OCI-LY1 (cell line): ENCODE data around the gene P4HA1.

Experiments used
- H2AFZ ChIP-seq: fragments of 200-600 bp; sonication (generic), shearing (Covaris generic); 2 replicates; pipeline ENCODE4 v1.6.0; 2014; ENCODE audit warnings: antibody characterized with exemption, mild to moderate bottlenecking, low read length
- H3F3A ChIP-seq: fragments of 200-600 bp; sonication (generic), shearing (Covaris generic); 2 replicates; pipeline ENCODE4 v1.6.0; 2014; ENCODE audit warnings: mild to moderate bottlenecking, antibody characterized with exemption, low read length, moderate library complexity; ENCODE audit not compliant: insufficient read depth
- H3K27ac ChIP-seq: fragments of 200-600 bp; sonication (generic); 2 replicates; pipeline ENCODE4 v1.5.1; 2014; ENCODE audit warnings: low read length, mixed run types, mild to moderate bottlenecking, low read depth; ENCODE audit not compliant: poor library complexity, severe bottlenecking
- H3K27me3 ChIP-seq: fragments of 200-600 bp; sonication (generic); 2 replicates; pipeline ENCODE4 v1.6.0; 2014; ENCODE audit warnings: antibody characterized with exemption, mild to moderate bottlenecking, low read length, moderate library complexity; ENCODE audit not compliant: insufficient read depth
- H3K36me3 ChIP-seq: fragments of 200-600 bp; sonication (generic); 2 replicates; pipeline ENCODE4 v1.6.1; 2014; ENCODE audit warnings: mild to moderate bottlenecking, antibody characterized with exemption, low read length, moderate library complexity, mixed read lengths; ENCODE audit not compliant: insufficient read depth
- H3K4me1 ChIP-seq: fragments of 200-600 bp; sonication (generic); 2 replicates; pipeline ENCODE4 v1.5.1; 2014; ENCODE audit warnings: mild to moderate bottlenecking, low read length, moderate library complexity; ENCODE audit not compliant: insufficient read depth, severe bottlenecking
- H3K4me2 ChIP-seq: fragments of 200-600 bp; sonication (generic), shearing (Covaris generic); 2 replicates; pipeline ENCODE4 v1.6.1; 2014; ENCODE audit warnings: low read length
- H3K4me3 ChIP-seq: fragments of 200-600 bp; sonication (generic); 2 replicates; pipeline ENCODE4 v1.5.1; 2014; ENCODE audit warnings: low read length, low read depth, mild to moderate bottlenecking, mixed read lengths; ENCODE audit not compliant: poor library complexity, severe bottlenecking
- H3K79me2 ChIP-seq: fragments of 200-600 bp; shearing (Covaris generic); 2 replicates; pipeline ENCODE4 v1.6.1; 2016; ENCODE audit warnings: mixed run types, low read length, mixed read lengths; ENCODE audit not compliant: insufficient read depth
- H3K9ac ChIP-seq: fragments of 200-600 bp; sonication (generic), shearing (Covaris generic); 2 replicates; pipeline ENCODE4 v1.6.1; 2014; ENCODE audit warnings: mild to moderate bottlenecking, low read length, mixed read lengths
- H3K9me2 ChIP-seq: fragments of 200-600 bp; sonication (generic), shearing (Covaris generic); 2 replicates; pipeline ENCODE4 v1.6.1; 2014; ENCODE audit warnings: low read depth, mild to moderate bottlenecking, low read length, mixed read lengths
- H3K9me3 ChIP-seq: fragments of 200-600 bp; shearing (Covaris generic); 2 replicates; pipeline ENCODE4 v1.6.1; 2014; ENCODE audit warnings: low read length, mixed read lengths
- H4K20me1 ChIP-seq: fragments of 200-600 bp; sonication (generic), shearing (Covaris generic); 2 replicates; pipeline ENCODE4 v1.6.0; 2016; ENCODE audit warnings: mild to moderate bottlenecking, low read length; ENCODE audit not compliant: insufficient read depth
- CTCF ChIP-seq: fragments of 200-600 bp; sonication (generic), shearing (Covaris generic); IDR thresholded peaks from 2 replicates; pipeline ENCODE4 v1.5.1; 2017; ENCODE audit warnings: mild to moderate bottlenecking, antibody characterized with exemption, low read length, moderate library complexity, mixed read lengths
- EZH2 ChIP-seq: fragments of 200-600 bp; sonication (generic), shearing (Covaris generic); IDR thresholded peaks from 2 replicates; pipeline ENCODE4 v1.8.0; 2017; ENCODE audit warnings: borderline replicate concordance, mixed run types, mild to moderate bottlenecking, antibody characterized with exemption, low read length, moderate library complexity, mixed read lengths

Gene P4HA1

GRCh38 chr10:73088304-73088703 is 8.4 kb downstream of the P4HA1 start:
- peaks cover 6% of the 10 kb centered on the region for H3K4me1 ChIP-seq
- no peaks in the 10 kb centered on the region for H3K9me2 ChIP-seq
- H3K9me3 ChIP-seq, result no peaks in the 10 kb centered on the region
- H3F3A ChIP-seq, result no peaks in the 10 kb centered on the region
- H4K20me1 ChIP-seq, result peaks cover 5% of the 10 kb centered on the region; the same call in 1 of the 2 replicates
- H3K9ac ChIP-seq, result no peak overlapping the region
- no peaks in the 10 kb centered on the region; the same call in 1 of the 2 replicates for H3K36me3 ChIP-seq
- no peak overlapping the region for H3K4me3 ChIP-seq
- no peak overlapping the region for H3K4me2 ChIP-seq
- H3K79me2 ChIP-seq, result peaks cover 84% of the 10 kb centered on the region
- TF ChIP-seq EZH2, result no peak
- TF ChIP-seq CTCF, result no peak
- no peak overlapping the region for H3K27ac ChIP-seq
- H2AFZ ChIP-seq, result no peak overlapping the region
- no peaks in the 10 kb centered on the region for H3K27me3 ChIP-seq

GRCh38 chr10:73086816-73087215 is 9.8 kb downstream of the P4HA1 start:
- Histone ChIP-seq H3K9me3 (no peaks in the 10 kb centered on the region), H2AFZ (no peak overlapping the region), H3K27ac (no peak overlapping the region), H3K4me2 (no peak overlapping the region), H3K4me1 (peaks cover 5% of the 10 kb centered on the region), H3K79me2 (peaks cover 88% of the 10 kb centered on the region), H3K9ac (no peak overlapping the region), H3F3A (no peaks in the 10 kb centered on the region), H3K9me2 (no peaks in the 10 kb centered on the region), H3K4me3 (no peak overlapping the region), H3K36me3 (no peaks in the 10 kb centered on the region; the same call in 1 of the 2 replicates), H3K27me3 (no peaks in the 10 kb centered on the region), H4K20me1 (peaks cover 4% of the 10 kb centered on the region; the same call in 1 of the 2 replicates)
- no peak for TF ChIP-seq CTCF
- TF ChIP-seq EZH2, result no peak

GRCh38 chr10:73084209-73084608 is 12.5 kb downstream of the P4HA1 start:
- Histone ChIP-seq H3K36me3 (no peaks in the 10 kb centered on the region), H3K9me2 (no peaks in the 10 kb centered on the region), H3K9ac (no peak overlapping the region), H3K27ac (no peak overlapping the region), H3F3A (no peaks in the 10 kb centered on the region), H3K4me1 (no peaks in the 10 kb centered on the region), H3K4me2 (no peak overlapping the region), H3K79me2 (peaks cover 86% of the 10 kb centered on the region), H4K20me1 (no peaks in the 10 kb centered on the region), H3K9me3 (no peaks in the 10 kb centered on the region), H3K27me3 (no peaks in the 10 kb centered on the region), H3K4me3 (no peak overlapping the region), H2AFZ (no peak overlapping the region)
- TF ChIP-seq CTCF, result no peak
- no peak for TF ChIP-seq EZH2
